Measurements from ENCODE around the gene ODC1. TPM values are rescaled to one million over a fixed set of nuclear protein-coding genes. Genes with fewer than 3 reads are reported as not detected.

ODC1 gene
- total RNA-seq, 1 experiment from 2014 or later, result 231 TPM

DNA sequence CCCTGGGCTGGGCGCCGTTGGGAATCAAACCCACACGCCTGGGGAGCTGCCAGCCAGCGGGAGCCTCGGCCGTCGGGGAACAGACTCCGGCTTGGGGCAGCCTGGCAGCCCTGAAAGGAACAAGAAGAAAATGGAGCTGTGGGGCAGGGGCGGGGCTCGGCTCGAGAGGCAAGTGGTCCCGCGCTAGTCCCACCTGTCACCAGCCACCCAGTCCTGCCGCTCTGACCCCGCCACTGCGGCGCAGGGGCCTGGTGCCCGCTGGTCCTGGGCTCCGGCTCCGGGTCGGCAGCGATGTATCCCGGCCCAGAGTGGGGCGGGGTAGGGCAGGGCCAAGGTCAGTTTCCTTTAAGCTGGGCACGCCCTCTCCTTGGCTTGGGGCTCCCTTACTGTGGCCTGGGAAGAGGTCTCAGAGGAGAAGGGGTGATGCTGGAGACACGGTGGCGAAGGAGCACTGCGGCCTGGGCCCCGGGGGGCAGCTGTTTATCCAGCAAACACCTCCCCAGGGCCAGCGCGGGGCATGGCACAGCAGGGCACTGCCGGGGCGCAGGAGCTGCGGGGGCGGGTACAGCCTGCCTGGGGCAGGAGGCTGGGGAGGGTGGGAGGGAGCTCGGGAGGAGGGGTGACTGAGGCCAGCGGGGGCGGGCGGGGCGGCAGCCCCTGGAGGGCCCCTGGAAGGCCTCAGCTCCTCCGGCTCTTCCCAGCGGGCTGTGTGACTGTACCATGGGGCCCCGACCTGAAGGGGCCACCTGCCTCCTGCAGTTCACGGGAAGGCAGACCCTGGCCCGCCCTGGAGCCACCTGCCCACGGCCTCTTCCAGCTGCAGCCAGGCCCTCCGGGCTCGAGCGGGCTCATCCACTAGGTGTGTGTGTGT, 15.6 kb downstream of the ODC1 start:
- peak overlapping the region; percentile 58 for H3K9ac ChIP-seq (ENCODE audit: low read length)
- H4K20me1 ChIP-seq (ENCODE audit: insufficient read depth), result no peaks in the 10 kb centered on the region
- DNase-seq (ENCODE audit: low read depth, low spot score), result no peak
- H3K9me2 ChIP-seq (ENCODE audit: insufficient read depth), result no peaks in the 10 kb centered on the region
- H3K36me3 ChIP-seq (ENCODE audit: control insufficient read depth in 1 of 2, insufficient read depth in 2 of 2, low read length in 2 of 2), result peaks cover 0 to 3% of the 10 kb centered on the region in 2 experiments; a peak in 1 of 4 replicates
- no peak overlapping the region for H2AFZ ChIP-seq (ENCODE audit: low read depth, low read length, poor library complexity, severe bottlenecking)
- TF ChIP-seq, protein P1, sequence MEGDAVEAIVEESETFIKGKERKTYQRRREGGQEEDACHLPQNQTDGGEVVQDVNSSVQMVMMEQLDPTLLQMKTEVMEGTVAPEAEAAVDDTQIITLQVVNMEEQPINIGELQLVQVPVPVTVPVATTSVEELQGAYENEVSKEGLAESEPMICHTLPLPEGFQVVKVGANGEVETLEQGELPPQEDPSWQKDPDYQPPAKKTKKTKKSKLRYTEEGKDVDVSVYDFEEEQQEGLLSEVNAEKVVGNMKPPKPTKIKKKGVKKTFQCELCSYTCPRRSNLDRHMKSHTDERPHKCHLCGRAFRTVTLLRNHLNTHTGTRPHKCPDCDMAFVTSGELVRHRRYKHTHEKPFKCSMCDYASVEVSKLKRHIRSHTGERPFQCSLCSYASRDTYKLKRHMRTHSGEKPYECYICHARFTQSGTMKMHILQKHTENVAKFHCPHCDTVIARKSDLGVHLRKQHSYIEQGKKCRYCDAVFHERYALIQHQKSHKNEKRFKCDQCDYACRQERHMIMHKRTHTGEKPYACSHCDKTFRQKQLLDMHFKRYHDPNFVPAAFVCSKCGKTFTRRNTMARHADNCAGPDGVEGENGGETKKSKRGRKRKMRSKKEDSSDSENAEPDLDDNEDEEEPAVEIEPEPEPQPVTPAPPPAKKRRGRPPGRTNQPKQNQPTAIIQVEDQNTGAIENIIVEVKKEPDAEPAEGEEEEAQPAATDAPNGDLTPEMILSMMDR (IDR thresholded peaks at IDR 0.05 in 2 of 3, conservative IDR thresholded peaks at IDR 0.05 in 1 of 3; ENCODE audit: borderline replicate concordance in 1 of 3, insufficient read depth in 1 of 3, low read depth in 2 of 3, low read length in 2 of 3), result no peak
- TF ChIP-seq EGR1 (IDR thresholded peaks at IDR 0.05; ENCODE audit: low read depth) (peak; percentile 75), ELF1 (IDR thresholded peaks at IDR 0.05; ENCODE audit: borderline replicate concordance, low read depth) (no peak), CBX3 (IDR thresholded peaks at IDR 0.05; ENCODE audit: low read depth) (no peak), CEBPB (IDR thresholded peaks at IDR 0.05; ENCODE audit: low read depth) (no peak), POLR2AphosphoS5 (IDR thresholded peaks at IDR 0.05; ENCODE audit: low read depth, low read length) (peak; percentile 72), ZFX (IDR thresholded peaks at IDR 0.05) (peak; percentile 16; the same call in 1 of the 2 replicates), POLR2A (IDR thresholded peaks at IDR 0.05; ENCODE audit: borderline replicate concordance, extremely low read depth, insufficient read depth, insufficient read length) (peak; percentile 56), SRF (IDR thresholded peaks at IDR 0.05; ENCODE audit: low read depth) (no peak), TCF7L2 (IDR thresholded peaks at IDR 0.05; ENCODE audit: borderline replicate concordance, extremely low read depth, insufficient read depth, insufficient read length) (no peak), SIN3A (IDR thresholded peaks at IDR 0.05; ENCODE audit: low read depth) (no peak), SP1 (IDR thresholded peaks at IDR 0.05; ENCODE audit: low read depth) (no peak)
- TF ChIP-seq, protein P2, sequence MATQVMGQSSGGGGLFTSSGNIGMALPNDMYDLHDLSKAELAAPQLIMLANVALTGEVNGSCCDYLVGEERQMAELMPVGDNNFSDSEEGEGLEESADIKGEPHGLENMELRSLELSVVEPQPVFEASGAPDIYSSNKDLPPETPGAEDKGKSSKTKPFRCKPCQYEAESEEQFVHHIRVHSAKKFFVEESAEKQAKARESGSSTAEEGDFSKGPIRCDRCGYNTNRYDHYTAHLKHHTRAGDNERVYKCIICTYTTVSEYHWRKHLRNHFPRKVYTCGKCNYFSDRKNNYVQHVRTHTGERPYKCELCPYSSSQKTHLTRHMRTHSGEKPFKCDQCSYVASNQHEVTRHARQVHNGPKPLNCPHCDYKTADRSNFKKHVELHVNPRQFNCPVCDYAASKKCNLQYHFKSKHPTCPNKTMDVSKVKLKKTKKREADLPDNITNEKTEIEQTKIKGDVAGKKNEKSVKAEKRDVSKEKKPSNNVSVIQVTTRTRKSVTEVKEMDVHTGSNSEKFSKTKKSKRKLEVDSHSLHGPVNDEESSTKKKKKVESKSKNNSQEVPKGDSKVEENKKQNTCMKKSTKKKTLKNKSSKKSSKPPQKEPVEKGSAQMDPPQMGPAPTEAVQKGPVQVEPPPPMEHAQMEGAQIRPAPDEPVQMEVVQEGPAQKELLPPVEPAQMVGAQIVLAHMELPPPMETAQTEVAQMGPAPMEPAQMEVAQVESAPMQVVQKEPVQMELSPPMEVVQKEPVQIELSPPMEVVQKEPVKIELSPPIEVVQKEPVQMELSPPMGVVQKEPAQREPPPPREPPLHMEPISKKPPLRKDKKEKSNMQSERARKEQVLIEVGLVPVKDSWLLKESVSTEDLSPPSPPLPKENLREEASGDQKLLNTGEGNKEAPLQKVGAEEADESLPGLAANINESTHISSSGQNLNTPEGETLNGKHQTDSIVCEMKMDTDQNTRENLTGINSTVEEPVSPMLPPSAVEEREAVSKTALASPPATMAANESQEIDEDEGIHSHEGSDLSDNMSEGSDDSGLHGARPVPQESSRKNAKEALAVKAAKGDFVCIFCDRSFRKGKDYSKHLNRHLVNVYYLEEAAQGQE (IDR thresholded peaks at IDR 0.05; ENCODE audit: low read depth), result no peak
- TF ChIP-seq, protein P3, sequence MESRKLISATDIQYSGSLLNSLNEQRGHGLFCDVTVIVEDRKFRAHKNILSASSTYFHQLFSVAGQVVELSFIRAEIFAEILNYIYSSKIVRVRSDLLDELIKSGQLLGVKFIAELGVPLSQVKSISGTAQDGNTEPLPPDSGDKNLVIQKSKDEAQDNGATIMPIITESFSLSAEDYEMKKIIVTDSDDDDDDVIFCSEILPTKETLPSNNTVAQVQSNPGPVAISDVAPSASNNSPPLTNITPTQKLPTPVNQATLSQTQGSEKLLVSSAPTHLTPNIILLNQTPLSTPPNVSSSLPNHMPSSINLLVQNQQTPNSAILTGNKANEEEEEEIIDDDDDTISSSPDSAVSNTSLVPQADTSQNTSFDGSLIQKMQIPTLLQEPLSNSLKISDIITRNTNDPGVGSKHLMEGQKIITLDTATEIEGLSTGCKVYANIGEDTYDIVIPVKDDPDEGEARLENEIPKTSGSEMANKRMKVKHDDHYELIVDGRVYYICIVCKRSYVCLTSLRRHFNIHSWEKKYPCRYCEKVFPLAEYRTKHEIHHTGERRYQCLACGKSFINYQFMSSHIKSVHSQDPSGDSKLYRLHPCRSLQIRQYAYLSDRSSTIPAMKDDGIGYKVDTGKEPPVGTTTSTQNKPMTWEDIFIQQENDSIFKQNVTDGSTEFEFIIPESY (IDR thresholded peaks at IDR 0.05; ENCODE audit: extremely low read depth, insufficient replicate concordance, low read length), result no peak
- peak overlapping the region; percentile 45 to 59 for H3K4me3 ChIP-seq (replicated peaks in 1 of 2; ENCODE audit: low read depth in 1 of 2, low read length in 2 of 2)
- ChIA-PET CTCF (interaction anchor here (0.6 to 4.4 kb wide), 6 partner anchors 14 to 662 kb away, joined by 3 to 55 read pairs (median 5); partner anchors contain the start of gene RRM2), POLR2A (interaction anchor here (0.6 to 1.9 kb wide), 4 partner anchors 10 to 307 kb away, joined by 3 to 8 read pairs (median 4); partner anchors contain the start of gene ODC1), RAD21 (ENCODE audit: low non-redundant PET in 1 of 2, low total read pairs in 2 of 2, uncharacterized antibody in 2 of 2, unreplicated experiment in 2 of 2) (interaction anchor here (0.6 to 2.1 kb wide), 6 partner anchors 23 to 378 kb away, joined by 3 to 6 read pairs (median 4); no protein-coding TSS in a partner anchor)
- H3K9me3 ChIP-seq (ENCODE audit: control insufficient read depth in 1 of 2, insufficient read depth in 1 of 2, low read depth in 1 of 2, low read length in 2 of 2), result no peaks in the 10 kb centered on the region
- H3K27me3 ChIP-seq (ENCODE audit: insufficient read depth, low read length), result no peaks in the 10 kb centered on the region
- BruUV-seq (replicated peaks), result no TSS peak
- H3K4me2 ChIP-seq (ENCODE audit: low read length), result peak overlapping the region; percentile 82
- peak; percentile 78 for ATAC-seq
- H3K27ac ChIP-seq (ENCODE audit: low read depth, low read length), result peak overlapping the region; percentile 41
- peaks cover 4 to 34% of the 10 kb centered on the region in 2 experiments; a peak in 3 of 4 replicates for H3K4me1 ChIP-seq (ENCODE audit: control insufficient read depth in 1 of 2, insufficient read depth in 2 of 2, low read length in 2 of 2)
- H3K79me2 ChIP-seq (ENCODE audit: insufficient read depth, low read length), result no peaks in the 10 kb centered on the region
- intact Hi-C loops (cut with micrococcal nuclease), result loop anchor here (10.0 kb wide), 2 partner anchors 618 to 658 kb away; no protein-coding TSS in a partner anchor
